Neuronal stem cell (in vitro differentiated cells): ENCODE results near the gene CHN1.

Experiments used
- DNase-seq: peaks from one replicate; pipeline ENCODE4 v3.0.0-alpha.2; 2013; ENCODE audit warnings: low spot score
- H2AFZ ChIP-seq: one replicate; pipeline ENCODE4 v1.6.1; 2013; ENCODE audit warnings: mild to moderate bottlenecking, low read length, inconsistent platforms
- H2AK5ac ChIP-seq: 2 replicates; pipeline ENCODE4 v1.6.1; 2013; ENCODE audit warnings: low read depth, mild to moderate bottlenecking, inconsistent platforms, low read length, moderate library complexity, mixed read lengths
- H2BK120ac ChIP-seq: 2 replicates; pipeline ENCODE4 v1.6.1; 2013; ENCODE audit warnings: low read depth, mild to moderate bottlenecking, inconsistent platforms, low read length, moderate library complexity, mixed read lengths
- H2BK12ac ChIP-seq: one replicate; pipeline ENCODE4 v1.6.1; 2013; ENCODE audit warnings: low read length, inconsistent platforms
- H2BK15ac ChIP-seq: 2 replicates; pipeline ENCODE4 v1.6.1; 2013; ENCODE audit warnings: mild to moderate bottlenecking, low read length, inconsistent platforms, mixed read lengths
- H2BK5ac ChIP-seq: one replicate; pipeline ENCODE4 v1.6.1; 2013; ENCODE audit warnings: inconsistent platforms, mild to moderate bottlenecking, low read length, moderate library complexity
- H3K14ac ChIP-seq: one replicate; pipeline ENCODE4 v1.6.1; 2013; ENCODE audit warnings: low read length, inconsistent platforms
- H3K18ac ChIP-seq: 2 replicates; pipeline ENCODE4 v1.6.1; 2013; ENCODE audit warnings: low read length, inconsistent platforms
- H3K23ac ChIP-seq: 2 replicates; pipeline ENCODE4 v1.6.1; 2013; ENCODE audit warnings: low read depth, mild to moderate bottlenecking, mixed read lengths, low read length, inconsistent platforms; ENCODE audit not compliant: poor library complexity
- H3K27ac ChIP-seq: replicated peaks from 3 replicates; pipeline ENCODE4 v1.5.1; 2013; ENCODE audit warnings: low read length, inconsistent platforms
- H3K27me3 ChIP-seq, 3 experiments: 2 replicates each; pipeline ENCODE4 v1.6.1; 2013; ENCODE audit warnings: low read length in 3 of 3, mild to moderate bottlenecking in 2 of 3, inconsistent platforms in 1 of 3, low read depth in 1 of 3, mixed read lengths in 1 of 3, moderate library complexity in 1 of 3; ENCODE audit not compliant: control insufficient read depth in 3 of 3, insufficient read depth in 3 of 3
- H3K36me3 ChIP-seq, 2 donors: replicated peaks in 1 of 2; 2 replicates each; pipeline ENCODE4 v1.6.1; 2013; ENCODE audit warnings: low read length in 2 of 2; ENCODE audit not compliant: control insufficient read depth in 2 of 2, insufficient read depth in 2 of 2
- H3K4ac ChIP-seq: 2 replicates; pipeline ENCODE4 v1.6.1; 2013; ENCODE audit warnings: inconsistent platforms, mild to moderate bottlenecking, low read length, moderate library complexity
- H3K4me1 ChIP-seq, 2 donors: 1 replicate in 1 of 2; 2 replicates in 1 of 2; pipeline ENCODE4 v1.6.1; 2013; ENCODE audit warnings: low read length in 2 of 2, low read depth in 1 of 2; ENCODE audit not compliant: control insufficient read depth in 2 of 2, insufficient read depth in 1 of 2
- H3K4me2 ChIP-seq: one replicate; pipeline ENCODE4 v1.6.1; 2013; ENCODE audit warnings: mild to moderate bottlenecking, low read length, inconsistent platforms; ENCODE audit not compliant: insufficient read depth, poor library complexity, severe bottlenecking
- H3K4me3 ChIP-seq, 2 donors: 2 replicates each; pipeline ENCODE4 v1.5.1; 2013; ENCODE audit warnings: low read length in 2 of 2, mild to moderate bottlenecking in 2 of 2, inconsistent platforms in 1 of 2, moderate library complexity in 1 of 2
- H3K79me1 ChIP-seq: one replicate; pipeline ENCODE4 v1.6.1; 2013; ENCODE audit warnings: low read depth, mild to moderate bottlenecking, inconsistent platforms, low read length, moderate library complexity
- H3K9ac ChIP-seq: one replicate; pipeline ENCODE4 v1.6.1; 2013; ENCODE audit warnings: mild to moderate bottlenecking, low read depth, low read length, inconsistent platforms; ENCODE audit not compliant: poor library complexity
- H3K9me3 ChIP-seq, 2 donors: replicated peaks in 1 of 2; 2 replicates each; pipeline versions ENCODE3 to v1.6.1; 2013; ENCODE audit warnings: low read length in 2 of 2, mild to moderate bottlenecking in 2 of 2, inconsistent platforms in 1 of 2, low read depth in 1 of 2, mixed read lengths in 1 of 2, moderate library complexity in 1 of 2; ENCODE audit not compliant: control insufficient read depth in 2 of 2, insufficient read depth in 1 of 2
- H4K8ac ChIP-seq: one replicate; pipeline ENCODE4 v1.6.1; 2013; ENCODE audit warnings: low read depth, mild to moderate bottlenecking, inconsistent platforms, low read length, moderate library complexity
- H4K91ac ChIP-seq: one replicate; pipeline ENCODE4 v1.6.1; 2013; ENCODE audit warnings: low read length, low read depth, mild to moderate bottlenecking, inconsistent platforms; ENCODE audit not compliant: poor library complexity
- WGBS, 2 donors: extraction: QIAGEN DNeasy Blood & Tissue Kit; methylation state at CpG; one replicate each; pipeline ENCODE4 v1.1.7; 2013; ENCODE audit warnings: missing lambda C conversion rate in 2 of 2, mixed read lengths in 1 of 2; ENCODE audit not compliant: insufficient read length in 2 of 2, insufficient replicate concordance in 1 of 2; ENCODE audit errors: extremely low coverage in 2 of 2; 5-methylcytosine and 5-hydroxymethylcytosine counted together

Gene CHN1

DNA sequence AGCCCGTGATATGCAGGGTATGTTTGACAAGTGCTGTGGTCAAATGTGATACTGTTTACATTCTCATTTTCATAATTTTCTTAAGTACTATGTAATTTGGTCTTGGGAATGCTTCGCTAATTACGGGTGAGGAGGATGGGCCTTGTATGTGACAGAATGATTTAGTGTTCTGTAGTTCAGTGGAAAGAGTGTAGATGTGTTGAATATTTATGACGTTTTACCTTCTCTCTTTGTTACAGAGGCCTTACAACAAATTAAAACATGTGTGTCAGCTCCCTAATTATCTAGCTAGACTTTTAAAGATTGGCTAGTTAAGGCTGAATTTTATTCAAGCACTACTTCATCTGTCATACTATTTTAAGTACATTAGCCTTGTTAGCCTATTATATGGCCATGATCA is 230.3 kb downstream of the CHN1 start:
- Histone ChIP-seq H2BK5ac (no peak overlapping the region), H2AK5ac (no peak overlapping the region), H3K27me3 (no peaks in the 10 kb centered on the region), H3K14ac (no peak overlapping the region), H3K79me1 (no peaks in the 10 kb centered on the region), H4K91ac (no peak overlapping the region), H2BK12ac (no peak overlapping the region), H3K18ac (no peak overlapping the region), H3K9me3 (no peaks in the 10 kb centered on the region), H3K4me1 (peaks cover 18 to 31% of the 10 kb centered on the region in 2 donors), H2AFZ (no peak overlapping the region), H3K4ac (no peak overlapping the region), H2BK120ac (no peak overlapping the region), H2BK15ac (no peak overlapping the region), H4K8ac (no peak overlapping the region), H3K36me3 (no peaks in the 10 kb centered on the region), H3K23ac (no peak overlapping the region), H3K27ac (no peak overlapping the region), H3K4me2 (no peak overlapping the region), H3K9ac (no peak overlapping the region), H3K4me3 (no peak overlapping the region)
- DNase-seq = no peak
- WGBS, 2 donors = no CpG with 5 or more reads among the region's 4 CpGs

DNA sequence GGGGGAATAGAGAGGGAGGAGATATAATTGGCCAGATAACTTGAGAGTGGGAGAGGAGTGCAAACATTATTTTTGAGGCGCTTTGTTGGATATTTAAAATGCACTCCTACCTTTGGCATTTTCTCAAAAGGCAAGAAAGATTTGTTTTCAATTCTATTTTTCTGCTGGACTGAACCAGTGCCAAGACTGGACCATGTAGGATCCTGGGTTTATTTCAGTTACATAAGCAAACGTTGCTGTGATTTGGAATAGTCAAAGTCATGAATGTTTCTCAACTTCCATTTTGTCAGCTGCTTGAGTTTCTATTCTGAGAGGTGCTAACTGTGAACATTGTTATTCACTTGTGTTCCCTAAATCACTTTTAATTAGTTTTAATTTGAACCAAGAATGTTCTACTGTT is 232.0 kb downstream of the CHN1 start:
- H2BK12ac ChIP-seq = no peak overlapping the region
- H3K9ac ChIP-seq = no peak overlapping the region
- H4K91ac ChIP-seq = no peak overlapping the region
- H4K8ac ChIP-seq = no peak overlapping the region
- H3K4me1 ChIP-seq = peaks cover 18 to 31% of the 10 kb centered on the region in 2 donors
- no peaks in the 10 kb centered on the region for H3K9me3 ChIP-seq
- WGBS, 2 donors = no CpG with 5 or more reads among the region's 2 CpGs
- H3K4me3 ChIP-seq = no peak overlapping the region
- no peak for DNase-seq
- peak overlapping the region; percentile 19 for H2AFZ ChIP-seq
- no peak overlapping the region for H3K4me2 ChIP-seq
- no peaks in the 10 kb centered on the region for H3K79me1 ChIP-seq
- no peak overlapping the region for H2BK15ac ChIP-seq
- H3K36me3 ChIP-seq = no peaks in the 10 kb centered on the region
- H3K27ac ChIP-seq = no peak overlapping the region
- no peak overlapping the region for H3K23ac ChIP-seq
- H3K14ac ChIP-seq = no peak overlapping the region
- H2BK5ac ChIP-seq = no peak overlapping the region
- no peak overlapping the region for H3K18ac ChIP-seq
- H3K27me3 ChIP-seq = no peaks in the 10 kb centered on the region
- H2AK5ac ChIP-seq = no peak overlapping the region
- H2BK120ac ChIP-seq = no peak overlapping the region
- no peak overlapping the region for H3K4ac ChIP-seq

GRCh38 chr2:174772472-174772801 is 232.7 kb downstream of the CHN1 start:
- H3K4me1 ChIP-seq = peaks cover 13 to 25% of the 10 kb centered on the region in 2 donors
- no peaks in the 10 kb centered on the region for H3K36me3 ChIP-seq
- no CpG with 5 or more reads among the region's 5 CpGs for WGBS, 2 donors
- H3K79me1 ChIP-seq = no peaks in the 10 kb centered on the region
- peak overlapping the region; percentile 73 for H3K27ac ChIP-seq
- peak overlapping the region; percentile 1 for H2AFZ ChIP-seq
- H3K18ac ChIP-seq = peak overlapping the region; percentile 20
- no peak overlapping the region for H3K9ac ChIP-seq
- H4K91ac ChIP-seq = no peak overlapping the region
- no peak overlapping the region for H3K23ac ChIP-seq
- no peak overlapping the region for H3K4me3 ChIP-seq
- no peak overlapping the region for H3K4ac ChIP-seq
- no peak overlapping the region for H2BK120ac ChIP-seq
- H2BK15ac ChIP-seq = no peak overlapping the region
- H4K8ac ChIP-seq = peak overlapping the region; percentile 67
- no peak overlapping the region for H3K14ac ChIP-seq
- no peaks in the 10 kb centered on the region for H3K27me3 ChIP-seq
- H3K9me3 ChIP-seq = no peaks in the 10 kb centered on the region
- peak overlapping the region; percentile 21 for H2AK5ac ChIP-seq
- no peak for DNase-seq
- H3K4me2 ChIP-seq = no peak overlapping the region
- no peak overlapping the region for H2BK12ac ChIP-seq
- H2BK5ac ChIP-seq = no peak overlapping the region

- DNase-seq = peak; percentile 75
- H2AK5ac ChIP-seq = no peak overlapping the region
Observed at GRCh38 chr2:174771631-174772471, 233.3 kb downstream of the CHN1 start.

More at GRCh38 chr2:174771631-174772471, 233.3 kb downstream of the CHN1 start:
- Histone ChIP-seq H2BK12ac (no peak overlapping the region), H3K18ac (peak overlapping the region; percentile 20), H4K8ac (peak overlapping the region; percentile 67), H3K27me3 (no peaks in the 10 kb centered on the region), H4K91ac (no peak overlapping the region), H3K4me1 (peaks cover 12 to 21% of the 10 kb centered on the region in 2 donors), H2BK120ac (no peak overlapping the region), H3K4me2 (no peak overlapping the region), H3K9ac (no peak overlapping the region), H3K9me3 (no peaks in the 10 kb centered on the region), H3K14ac (no peak overlapping the region), H3K23ac (no peak overlapping the region), H3K27ac (peak overlapping the region; percentile 73), H2BK5ac (no peak overlapping the region), H2BK15ac (no peak overlapping the region), H3K79me1 (no peaks in the 10 kb centered on the region), H3K4ac (no peak overlapping the region), H2AFZ (peak overlapping the region; percentile 6), H3K36me3 (no peaks in the 10 kb centered on the region), H3K4me3 (no peak overlapping the region)
- no CpG with 5 or more reads among the region's 14 CpGs for WGBS, 2 donors
